PC-3 (cell line): ENCODE results near the gene IQSEC1.

ENCODE experiments used
- EZH2 ChIP-seq: fragments of 300-600 bp; sonication (generic); IDR thresholded peaks from one replicate; pipeline ENCODE4 v1.6.1; 2017; ENCODE audit warnings: antibody characterized with exemption, mild to moderate bottlenecking, low read length; ENCODE audit not compliant: unreplicated experiment
- TF ChIP-seq, protein P1 (sequence below): fragments of 300-600 bp; sonication (generic); conservative IDR thresholded peaks from 2 replicates; pipeline ENCODE4 v1.5.1; 2017; ENCODE audit warnings: antibody characterized with exemption, low read depth, mild to moderate bottlenecking, low read length

DNA sequence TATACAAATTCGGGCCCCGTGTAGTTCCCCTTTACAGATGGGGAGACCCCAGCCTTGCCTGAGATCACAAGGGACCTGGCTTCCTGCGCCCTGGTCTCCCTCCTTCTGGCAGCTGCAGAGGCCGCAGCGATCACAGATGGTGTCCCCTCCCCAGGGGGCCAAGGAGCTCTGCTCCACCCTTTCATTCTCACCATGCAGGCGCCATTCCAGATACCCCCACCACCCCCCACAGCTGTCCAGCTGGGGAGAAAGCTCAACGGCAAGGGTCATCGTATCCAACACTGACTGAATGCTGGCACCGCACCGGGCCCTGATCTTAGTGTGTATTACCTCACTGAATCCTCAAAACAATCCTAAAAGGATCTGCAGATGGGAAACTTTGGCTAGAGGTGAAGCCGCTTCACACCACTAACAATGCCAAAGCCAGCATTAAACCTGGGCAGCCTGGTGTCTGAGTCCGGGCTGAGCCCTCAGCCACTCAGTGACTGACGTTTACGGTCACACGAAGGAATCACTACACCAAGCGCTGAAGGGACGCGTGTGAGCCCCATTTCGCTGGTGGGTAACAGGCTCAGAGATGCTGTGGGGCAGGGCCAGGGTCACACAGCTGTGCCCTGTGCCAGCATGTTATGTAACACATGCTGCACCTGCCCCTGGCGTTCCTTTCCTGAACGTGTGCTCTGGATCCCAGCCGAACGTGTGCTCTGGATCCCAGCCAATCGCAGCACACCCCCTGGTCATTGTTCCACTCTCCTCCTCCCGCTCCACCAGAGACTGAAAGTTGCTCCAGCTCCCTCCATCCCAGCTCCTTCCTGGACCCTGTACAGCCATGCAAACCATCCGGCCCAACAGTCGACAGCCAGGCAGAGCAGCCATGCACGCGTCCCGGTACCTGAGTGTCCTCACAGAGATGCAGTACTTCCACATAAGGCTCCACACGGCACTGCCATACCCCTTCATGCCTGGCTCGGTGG lies 51.8 kb downstream of the IQSEC1 start:
- TF ChIP-seq, protein P1, sequence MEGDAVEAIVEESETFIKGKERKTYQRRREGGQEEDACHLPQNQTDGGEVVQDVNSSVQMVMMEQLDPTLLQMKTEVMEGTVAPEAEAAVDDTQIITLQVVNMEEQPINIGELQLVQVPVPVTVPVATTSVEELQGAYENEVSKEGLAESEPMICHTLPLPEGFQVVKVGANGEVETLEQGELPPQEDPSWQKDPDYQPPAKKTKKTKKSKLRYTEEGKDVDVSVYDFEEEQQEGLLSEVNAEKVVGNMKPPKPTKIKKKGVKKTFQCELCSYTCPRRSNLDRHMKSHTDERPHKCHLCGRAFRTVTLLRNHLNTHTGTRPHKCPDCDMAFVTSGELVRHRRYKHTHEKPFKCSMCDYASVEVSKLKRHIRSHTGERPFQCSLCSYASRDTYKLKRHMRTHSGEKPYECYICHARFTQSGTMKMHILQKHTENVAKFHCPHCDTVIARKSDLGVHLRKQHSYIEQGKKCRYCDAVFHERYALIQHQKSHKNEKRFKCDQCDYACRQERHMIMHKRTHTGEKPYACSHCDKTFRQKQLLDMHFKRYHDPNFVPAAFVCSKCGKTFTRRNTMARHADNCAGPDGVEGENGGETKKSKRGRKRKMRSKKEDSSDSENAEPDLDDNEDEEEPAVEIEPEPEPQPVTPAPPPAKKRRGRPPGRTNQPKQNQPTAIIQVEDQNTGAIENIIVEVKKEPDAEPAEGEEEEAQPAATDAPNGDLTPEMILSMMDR = no peak
- TF ChIP-seq EZH2 = no peak
